Endothelial cell of umbilical vein (primary cell): ENCODE measurements around the gene DRD4. TPM values are rescaled to one million over a fixed set of nuclear protein-coding genes. Genes with fewer than 3 reads are reported as not detected.

ENCODE experiments used
- BruUV-seq: library from RNA; stranded (reverse); fragments of 400-500 nt; replicated peaks from 2 replicates; lab custom pipeline; 2021; lab: Mats Ljungman, UMichigan
- CTCF ChIA-PET: fragments of 300-600, 350-600 bp; sonication (Branson Sonifier 250); formaldehyde crosslinking; loops from one replicate; lab custom pipeline; 2021; ENCODE audit warnings: antibody characterized with exemption, inconsistent platforms; lab: Charles Lee
- POLR2A ChIA-PET: fragments of 300-600, 350-600 bp; sonication (Branson Sonifier 250); formaldehyde crosslinking; loops from one replicate; lab custom pipeline; 2021; ENCODE audit warnings: antibody characterized with exemption, inconsistent platforms; lab: Charles Lee
- DNase-seq: peaks from one replicate; pipeline ENCODE4 v3.0.0-alpha.2; 2011; ENCODE audit warnings: low read depth, low spot score
- FAIRE-seq: peaks from 2 replicates; lab custom pipeline; 2011; peaks lifted over from hg19 to GRCh38; lab: Jason Lieb, UNC
- H2AFZ ChIP-seq: 2 replicates; pipeline ENCODE4 v1.6.0; 2012; ENCODE audit warnings: low read depth, low read length, control low read depth, inconsistent platforms
- H3K27ac ChIP-seq: 2 replicates; pipeline ENCODE4 v1.5.1; 2011; ENCODE audit warnings: low read depth, mild to moderate bottlenecking, control low read depth, low read length, moderate library complexity; ENCODE audit not compliant: insufficient read depth
- H3K27me3 ChIP-seq, 2 experiments: 2 replicates each; pipeline versions ENCODE4 v1.6.0 to v1.6.1; 2011; ENCODE audit warnings: low read length in 2 of 2, mixed read lengths in 1 of 2; ENCODE audit not compliant: control insufficient read depth in 2 of 2, insufficient read depth in 2 of 2
- H3K36me3 ChIP-seq, 2 experiments: 2 replicates in 1 of 2; 3 replicates in 1 of 2; pipeline ENCODE4 v1.5.1; 2011; ENCODE audit warnings: low read length in 2 of 2, mild to moderate bottlenecking in 1 of 2, moderate library complexity in 1 of 2; ENCODE audit not compliant: control insufficient read depth in 2 of 2, insufficient read depth in 2 of 2; ENCODE audit errors: extremely low read depth in 1 of 2
- H3K4me1 ChIP-seq: 3 replicates; pipeline ENCODE4 v1.5.1; 2011; ENCODE audit warnings: mild to moderate bottlenecking, low read length; ENCODE audit not compliant: control insufficient read depth, insufficient read depth; ENCODE audit errors: extremely low read depth
- H3K4me2 ChIP-seq: 2 replicates; pipeline ENCODE4 v1.6.1; 2011; ENCODE audit warnings: low read length, control low read depth, mixed read lengths; ENCODE audit not compliant: insufficient read depth
- H3K4me3 ChIP-seq, 3 experiments: fragments of 200-600 bp in 1 of 3; sonication (generic), shearing (Covaris generic) in 1 of 3; replicated peaks in 1 of 3; 2 replicates each; pipeline ENCODE4 v1.5.1; 2011 to 2016; ENCODE audit warnings: control low read depth in 3 of 3, low read length in 3 of 3, mild to moderate bottlenecking in 2 of 3, inconsistent platforms in 1 of 3, low read depth in 1 of 3, moderate library complexity in 1 of 3; ENCODE audit not compliant: insufficient read depth in 1 of 3
- H3K79me2 ChIP-seq: 2 replicates; pipeline ENCODE4 v1.6.0; 2012; ENCODE audit warnings: low read length, inconsistent platforms; ENCODE audit not compliant: control insufficient read depth, insufficient read depth
- H3K9ac ChIP-seq: replicated peaks from 2 replicates; pipeline ENCODE3; 2011; ENCODE audit warnings: low read length, control low read depth; ENCODE audit not compliant: insufficient read depth; ENCODE audit errors: extremely low read depth
- H3K9me1 ChIP-seq: replicated peaks from 3 replicates; pipeline ENCODE4 v1.6.0; 2011; ENCODE audit warnings: mild to moderate bottlenecking, low read length; ENCODE audit not compliant: control insufficient read depth, insufficient read depth; ENCODE audit errors: extremely low read depth
- H3K9me3 ChIP-seq: replicated peaks from 2 replicates; pipeline ENCODE4 v1.5.1; 2012; ENCODE audit warnings: low read length, inconsistent platforms; ENCODE audit not compliant: control insufficient read depth, insufficient read depth
- H4K20me1 ChIP-seq: replicated peaks from 2 replicates; pipeline ENCODE3; 2011; ENCODE audit warnings: mild to moderate bottlenecking, low read length; ENCODE audit not compliant: control insufficient read depth, insufficient read depth; ENCODE audit errors: extremely low read depth
- EZH2 ChIP-seq: IDR thresholded peaks from 2 replicates; pipeline ENCODE4 v1.6.1; 2012; ENCODE audit warnings: borderline replicate concordance, low read depth, mild to moderate bottlenecking, moderate library complexity, low read length, inconsistent platforms; ENCODE audit not compliant: severe bottlenecking
- FOS ChIP-seq: IDR thresholded peaks from 2 replicates; pipeline ENCODE4 v1.6.1; 2011; ENCODE audit warnings: mild to moderate bottlenecking, low read length, moderate library complexity, borderline replicate concordance; ENCODE audit not compliant: insufficient read depth
- GATA2 ChIP-seq: IDR thresholded peaks from 2 replicates; pipeline ENCODE4 v1.7.0; 2011; ENCODE audit warnings: low read depth, mild to moderate bottlenecking, moderate library complexity, mixed read lengths, low read length; ENCODE audit not compliant: insufficient read length, insufficient read depth
- JUN ChIP-seq: IDR thresholded peaks from 2 replicates; pipeline ENCODE4 v1.6.1; 2011; ENCODE audit warnings: borderline replicate concordance, low read depth; ENCODE audit not compliant: insufficient read length, insufficient read depth
- MYC ChIP-seq: IDR thresholded peaks from one replicate; pipeline ENCODE4 v1.6.1; 2011; ENCODE audit warnings: mild to moderate bottlenecking, low read depth, low read length
- POLR2A ChIP-seq: IDR thresholded peaks from 2 replicates; pipeline ENCODE4 v1.6.1; 2012; ENCODE audit warnings: low read depth, mild to moderate bottlenecking, control low read depth, low read length
- POLR2AphosphoS5 ChIP-seq: IDR thresholded peaks from 2 replicates; pipeline ENCODE4 v1.6.1; 2012; ENCODE audit warnings: low read depth, mild to moderate bottlenecking, control low read depth, low read length, moderate library complexity; ENCODE audit not compliant: insufficient read depth
- dilution Hi-C: fragments of 300-500 bp; cut with MboI; formaldehyde crosslinking; loops from one replicate; pipeline ENCODE4 v1.15.0; 2019; ENCODE audit warnings: low sequenced_read_pairs; ENCODE audit not compliant: extremely low pct_ligation_motif_present
- intact Hi-C: fragments of 100-400 bp; cut with micrococcal nuclease; formaldehyde crosslinking; loops from one replicate; pipeline ENCODE4 v1.10.0; 2022
- polyA plus RNA-seq, 4 experiments: library from polyadenylated mRNA; depleted of rRNA in 3 of 4; stranded (reverse) in 3 of 4; unstranded in 1 of 4; fragments of >200 nt; gene quantifications; 2 replicates each; pipeline versions ENCODE4 v1.2.1 to v1.2.3, GENCODE V29; 2011 to 2012; ENCODE audit warnings: missing spikeins in 1 of 4
- total RNA-seq: library from RNA; stranded (reverse); gene quantifications from 2 replicates; pipeline ENCODE4 v1.2.3, GENCODE V29; 2021
- TF ChIP-seq, protein P1 (sequence below): IDR thresholded peaks from 2 replicates; pipeline ENCODE4 v1.6.1; 2011; ENCODE audit not compliant: insufficient read depth, insufficient read length
- TF ChIP-seq, protein P2 (sequence below), 2 donors: IDR thresholded peaks; 1 replicate in 1 of 2; 2 replicates in 1 of 2; pipeline ENCODE4 v1.5.1; 2011; ENCODE audit warnings: low read length in 2 of 2, mild to moderate bottlenecking in 2 of 2, moderate library complexity in 2 of 2, control low read depth in 1 of 2, inconsistent platforms in 1 of 2, low read depth in 1 of 2; ENCODE audit not compliant: insufficient read depth in 1 of 2; ENCODE audit errors: extremely low read depth in 1 of 2

The DRD4 gene
- total and polyA plus RNA-seq, 2 donors (not counting 3 experiments of a cell fraction or from before 2014, with no cell fraction given): 0.24 TPM; not detected in 1

DNA sequence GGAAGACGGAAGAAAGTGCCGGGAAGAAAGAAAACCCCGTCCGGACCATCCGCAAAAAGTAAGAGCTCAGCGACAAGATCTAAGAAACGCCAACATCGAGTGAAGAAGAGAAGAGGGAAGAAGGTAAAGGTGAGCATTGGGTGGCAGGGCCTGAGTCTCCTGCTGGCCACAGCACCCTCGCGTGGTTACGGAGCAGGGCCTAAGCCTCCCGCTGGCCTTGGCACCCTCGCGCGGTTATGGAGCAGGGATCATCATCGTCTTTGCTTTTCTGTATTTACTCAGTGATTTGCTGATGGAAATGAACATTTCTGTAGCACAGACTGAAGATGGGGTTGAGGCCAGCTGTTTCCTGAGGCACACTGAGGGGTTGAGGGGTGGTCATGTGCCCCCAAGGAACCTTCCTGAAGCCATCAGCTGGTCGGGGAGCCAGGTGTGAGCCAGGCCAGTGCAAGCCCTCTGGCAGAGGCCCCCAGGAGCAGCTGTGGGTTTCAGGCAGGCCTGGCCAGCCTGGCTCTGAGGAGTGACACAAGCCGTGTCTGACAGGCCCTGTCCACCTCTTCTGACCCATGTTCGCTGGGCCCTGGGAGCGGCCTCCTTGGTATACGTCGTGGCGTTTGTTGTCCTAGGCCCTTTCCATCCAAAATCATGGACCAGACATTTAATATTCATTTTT lies 35.4 kb upstream of the DRD4 start:
- dilution Hi-C loops (no loop called here), intact Hi-C loops (no loop called here)
- Histone ChIP-seq H3K4me1 (no peaks in the 10 kb centered on the region), H2AFZ (no peak overlapping the region), H3K4me3 (no peak overlapping the region), H3K27ac (no peak overlapping the region), H3K27me3 (no peaks in the 10 kb centered on the region), H3K9ac (no peak overlapping the region), H3K9me3 (no peaks in the 10 kb centered on the region), H3K4me2 (no peak overlapping the region), H3K79me2 (no peaks in the 10 kb centered on the region), H4K20me1 (no peaks in the 10 kb centered on the region), H3K36me3 (peaks cover 19 to 65% of the 10 kb centered on the region in 2 experiments), H3K9me1 (no peaks in the 10 kb centered on the region)
- ChIA-PET CTCF (interaction anchor here (1.0 kb wide), 1 partner anchor 26 kb away, joined by 3 read pairs; the partner anchor contains the start of gene PHRF1), POLR2A (no interaction called here)
- FAIRE-seq (no peak), DNase-seq (no peak)
- TF ChIP-seq JUN (no peak), GATA2 (no peak), MYC (no peak), FOS (no peak), POLR2A (no peak), POLR2AphosphoS5 (no peak), EZH2 (no peak)
- TF ChIP-seq, protein P1, sequence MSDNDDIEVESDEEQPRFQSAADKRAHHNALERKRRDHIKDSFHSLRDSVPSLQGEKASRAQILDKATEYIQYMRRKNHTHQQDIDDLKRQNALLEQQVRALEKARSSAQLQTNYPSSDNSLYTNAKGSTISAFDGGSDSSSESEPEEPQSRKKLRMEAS: no peak
- TF ChIP-seq, protein P2, sequence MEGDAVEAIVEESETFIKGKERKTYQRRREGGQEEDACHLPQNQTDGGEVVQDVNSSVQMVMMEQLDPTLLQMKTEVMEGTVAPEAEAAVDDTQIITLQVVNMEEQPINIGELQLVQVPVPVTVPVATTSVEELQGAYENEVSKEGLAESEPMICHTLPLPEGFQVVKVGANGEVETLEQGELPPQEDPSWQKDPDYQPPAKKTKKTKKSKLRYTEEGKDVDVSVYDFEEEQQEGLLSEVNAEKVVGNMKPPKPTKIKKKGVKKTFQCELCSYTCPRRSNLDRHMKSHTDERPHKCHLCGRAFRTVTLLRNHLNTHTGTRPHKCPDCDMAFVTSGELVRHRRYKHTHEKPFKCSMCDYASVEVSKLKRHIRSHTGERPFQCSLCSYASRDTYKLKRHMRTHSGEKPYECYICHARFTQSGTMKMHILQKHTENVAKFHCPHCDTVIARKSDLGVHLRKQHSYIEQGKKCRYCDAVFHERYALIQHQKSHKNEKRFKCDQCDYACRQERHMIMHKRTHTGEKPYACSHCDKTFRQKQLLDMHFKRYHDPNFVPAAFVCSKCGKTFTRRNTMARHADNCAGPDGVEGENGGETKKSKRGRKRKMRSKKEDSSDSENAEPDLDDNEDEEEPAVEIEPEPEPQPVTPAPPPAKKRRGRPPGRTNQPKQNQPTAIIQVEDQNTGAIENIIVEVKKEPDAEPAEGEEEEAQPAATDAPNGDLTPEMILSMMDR (IDR thresholded peaks at IDR 0.05; ENCODE audit: extremely low read depth in 1 of 2, insufficient read depth in 1 of 2, low read depth in 1 of 2, low read length in 2 of 2): no peak
- no TSS peak for BruUV-seq
